ENCODE measurements around the gene PRDM9.
"Not testable (repeated sequence)": the region's sequence is repeated elsewhere in the genome, so short reads cannot be mapped to it uniquely, and the experiment has no call there.

PRDM9 gene

GRCh38 chr5:23527216-23527920 is 20.0 kb downstream of the PRDM9 start:
- DNase-seq (ENCODE audit: low read depth) = not testable (repeated sequence)

- DNase-seq (ENCODE audit: low read depth) = no peak
These were observed 21.3 kb downstream of the PRDM9 start for GRCh38 chr5:23528677-23529076.

DNA sequence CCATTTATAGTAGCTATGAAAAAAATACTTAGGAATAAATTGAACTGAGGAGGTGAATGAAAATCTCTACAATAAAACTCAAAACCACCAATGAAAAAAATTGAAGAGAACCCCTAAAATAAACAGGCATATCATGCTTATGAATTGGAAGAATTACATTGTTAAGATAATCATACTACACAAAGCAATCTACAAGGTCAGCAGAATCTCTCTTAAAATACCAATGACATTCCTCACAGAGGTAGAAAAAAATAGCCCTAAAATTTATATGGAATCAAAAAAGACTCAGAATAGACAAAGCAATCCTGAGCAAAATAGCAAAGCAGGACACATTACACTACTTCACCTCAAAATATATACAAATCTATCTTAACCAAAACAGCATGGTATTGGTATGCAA is 23.2 kb downstream of the PRDM9 start:
- no peak for DNase-seq (ENCODE audit: low read depth)

- no peak for DNase-seq (ENCODE audit: low read depth)
These were observed 63.6 kb downstream of the PRDM9 start for GRCh38 chr5:23571059-23571458.

Data from iris pigment epithelial cell (primary cell).